HTERT RPE-1 (cell line): ENCODE data around the gene S100PBP.

Experiments used
- in situ Hi-C: fragments of 300-500 bp; cut with MboI; formaldehyde crosslinking; loops from 4 replicates; pipeline ENCODE4 v1.14.3; 2020; ENCODE audit warnings: low sequenced_read_pairs

Gene S100PBP

DNA sequence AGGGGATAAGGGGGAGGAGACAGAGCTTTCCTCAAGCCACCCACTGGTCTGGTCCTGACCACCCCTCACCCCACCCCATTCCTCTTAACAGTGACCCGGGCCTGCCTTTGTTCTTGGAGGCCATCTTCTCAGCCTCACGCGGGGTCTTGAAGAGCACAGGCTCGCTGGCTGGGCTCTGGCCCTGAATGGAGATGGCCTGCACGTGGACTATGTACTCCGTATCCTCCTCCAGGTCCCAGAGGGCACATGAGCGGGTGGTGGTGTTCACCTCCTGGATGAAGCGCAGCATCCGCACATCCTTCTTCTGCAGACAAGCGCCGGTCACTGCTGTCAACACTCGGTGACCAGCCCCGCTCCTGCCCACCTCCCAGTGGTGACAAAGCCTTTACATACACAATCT is 50.6 kb downstream of the S100PBP start:
- in situ Hi-C loops: no loop called here

DNA sequence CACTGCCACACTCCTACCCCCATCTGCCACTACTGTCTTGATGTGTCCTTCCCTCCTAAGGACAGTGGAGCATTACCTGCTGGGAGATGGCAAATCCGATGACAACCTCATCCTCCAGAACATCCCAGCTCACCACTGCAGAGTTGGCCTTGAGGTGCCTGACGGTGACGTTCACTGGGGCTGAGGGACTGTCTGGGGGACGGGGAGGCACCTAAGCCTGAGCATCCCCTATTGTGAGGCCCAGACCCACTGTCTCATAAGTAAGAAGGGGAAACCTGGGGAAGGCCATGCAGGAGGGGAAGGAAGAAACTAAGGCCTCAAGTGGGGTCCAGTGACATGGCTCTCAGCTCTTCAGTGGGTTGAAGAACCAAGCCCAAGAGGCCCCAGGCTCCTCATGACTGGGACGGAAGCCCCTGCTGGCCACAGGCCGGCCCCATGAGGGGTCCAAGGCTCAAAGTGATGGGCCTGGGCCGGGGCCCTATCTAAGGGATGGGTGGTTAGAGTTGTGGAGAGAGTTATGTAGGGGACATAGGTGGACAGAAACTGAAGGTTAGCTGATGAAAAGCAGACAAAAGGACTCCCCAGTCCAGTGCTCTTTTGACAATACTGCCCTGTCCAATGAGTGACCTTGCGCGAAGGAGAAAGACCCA is 51.5 kb downstream of the S100PBP start:
- in situ Hi-C loops: no loop called here

DNA sequence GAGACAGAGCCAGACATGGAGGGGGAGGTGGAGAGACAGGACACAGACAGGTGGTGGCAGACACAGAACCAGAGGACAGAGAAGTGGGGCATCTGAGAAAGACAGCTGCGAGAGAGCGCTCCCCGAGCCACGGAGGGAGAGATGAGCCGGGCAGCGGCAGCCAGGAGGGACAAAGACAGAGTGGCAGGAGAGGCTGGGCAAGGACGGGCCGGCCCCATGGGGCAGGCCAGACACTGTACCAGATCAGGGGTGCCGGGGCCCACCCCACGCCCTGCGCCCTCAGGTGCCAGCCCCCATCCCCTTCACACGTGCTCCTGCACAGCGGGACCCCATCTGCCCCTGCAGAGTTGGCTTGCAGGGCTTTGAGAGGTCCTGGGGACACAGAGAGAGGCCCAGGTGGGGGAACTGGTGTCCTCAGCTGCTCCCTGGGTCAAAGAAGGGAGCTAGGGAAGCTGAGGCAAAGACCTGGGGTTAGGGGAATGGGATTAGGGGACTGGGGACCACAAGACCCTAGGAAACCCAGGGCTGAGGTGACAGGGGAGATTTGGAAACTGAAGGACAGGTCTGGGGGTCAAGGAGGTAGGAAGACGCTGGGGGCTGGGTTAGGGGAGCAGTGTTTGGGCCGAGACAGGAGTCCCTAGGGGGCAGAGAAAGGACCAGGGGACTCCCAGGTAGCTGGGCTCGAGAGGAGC is 52.6 kb downstream of the S100PBP start:
- in situ Hi-C loops: no loop called here

DNA sequence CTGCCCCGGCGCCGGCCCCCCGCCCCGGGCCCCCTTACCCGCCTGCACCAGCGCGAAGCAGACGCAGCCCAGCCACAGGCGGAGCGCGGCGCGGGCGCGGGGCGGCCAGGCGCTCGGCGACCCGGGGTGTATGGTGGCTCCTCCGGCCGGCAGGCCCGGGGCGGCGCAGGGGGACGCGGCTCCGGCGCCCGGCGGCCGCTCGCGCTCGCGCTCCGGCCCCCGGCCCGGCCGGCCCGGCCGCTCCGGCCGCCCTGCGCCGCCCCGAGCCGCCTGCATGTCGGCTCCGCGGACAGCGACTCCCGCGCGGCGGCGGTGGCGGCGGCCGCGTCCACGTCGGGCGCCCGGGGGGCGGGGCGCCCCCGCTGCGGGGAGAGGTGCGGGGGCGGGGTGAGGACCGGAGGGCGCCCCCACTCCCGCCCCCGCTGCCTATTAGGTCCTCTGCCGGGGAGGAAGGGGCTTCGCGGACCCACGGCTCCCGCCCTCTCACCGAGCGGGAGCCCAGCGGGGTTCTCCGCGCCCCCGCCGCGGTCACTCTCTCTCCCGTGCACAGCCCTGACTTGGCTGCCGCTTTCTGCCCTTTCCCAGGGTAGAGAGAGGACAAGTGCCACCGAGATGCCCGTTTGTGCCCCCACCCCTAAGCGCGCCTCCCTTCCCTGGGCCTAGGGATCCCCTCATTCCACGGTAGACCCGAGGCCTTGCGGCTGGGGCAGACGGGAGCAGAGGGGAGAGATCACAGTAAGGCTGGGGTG is 53.3 kb downstream of the S100PBP start, which contains the start of gene FNDC5:
TSS of gene FNDC5 (minus strand) at position 298 of the 749 bp plus-strand sequence.
- in situ Hi-C loops: no loop called here

DNA sequence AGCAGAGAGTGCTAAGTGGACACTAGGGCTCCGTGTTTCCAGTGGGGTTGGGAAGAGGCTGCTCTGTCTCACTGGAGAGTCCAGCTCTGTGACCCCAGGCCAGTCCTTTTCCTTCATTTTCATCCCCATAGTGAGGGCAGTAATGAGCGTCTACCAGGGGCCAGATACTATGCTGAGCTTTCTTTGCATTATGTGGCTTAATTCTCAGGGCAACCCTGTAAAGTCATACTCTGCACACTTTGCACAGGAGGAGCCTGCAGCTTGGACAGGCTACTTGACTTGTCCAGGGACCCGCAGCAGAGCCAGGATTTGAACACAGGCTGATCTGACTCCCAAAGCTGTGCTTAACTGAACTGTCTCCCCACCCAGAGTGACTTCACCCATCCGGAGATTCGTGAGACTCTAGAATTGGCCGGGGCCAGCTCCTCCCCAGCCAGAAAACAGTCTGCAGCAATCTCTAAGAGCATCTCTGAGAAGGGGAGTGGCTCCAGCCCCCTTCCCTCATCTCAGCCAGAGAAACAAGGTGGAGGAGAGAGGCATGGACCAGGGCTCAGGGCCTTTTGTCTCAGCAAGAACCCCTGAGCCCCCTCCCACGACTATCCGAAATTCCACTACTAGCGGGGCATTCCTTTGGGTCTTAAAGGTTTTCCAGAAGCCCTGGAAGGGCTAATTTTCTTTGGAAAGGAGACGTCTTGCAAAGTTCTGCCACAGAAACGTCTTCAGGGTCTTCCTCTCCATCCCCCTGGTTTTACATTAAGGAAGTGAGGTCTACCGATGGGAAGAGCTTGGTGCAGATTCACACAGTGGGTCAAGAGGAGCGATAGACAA is 54.1 kb downstream of the S100PBP start:
- in situ Hi-C loops: no loop called here

DNA sequence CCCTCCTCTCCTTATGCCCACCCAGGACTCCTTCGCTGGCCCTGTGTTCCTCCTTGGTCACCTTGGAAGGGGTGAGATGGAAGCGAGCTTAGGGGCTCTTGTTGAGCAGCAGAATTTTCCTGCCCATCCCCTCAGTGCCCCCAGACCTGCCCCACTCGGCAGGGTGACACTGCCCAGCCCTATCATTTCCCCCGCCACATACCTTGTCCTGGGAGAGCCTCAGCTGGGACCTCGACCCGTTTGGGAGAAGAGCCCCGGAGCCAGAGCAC is 54.7 kb downstream of the S100PBP start:
- in situ Hi-C loops: no loop called here

DNA sequence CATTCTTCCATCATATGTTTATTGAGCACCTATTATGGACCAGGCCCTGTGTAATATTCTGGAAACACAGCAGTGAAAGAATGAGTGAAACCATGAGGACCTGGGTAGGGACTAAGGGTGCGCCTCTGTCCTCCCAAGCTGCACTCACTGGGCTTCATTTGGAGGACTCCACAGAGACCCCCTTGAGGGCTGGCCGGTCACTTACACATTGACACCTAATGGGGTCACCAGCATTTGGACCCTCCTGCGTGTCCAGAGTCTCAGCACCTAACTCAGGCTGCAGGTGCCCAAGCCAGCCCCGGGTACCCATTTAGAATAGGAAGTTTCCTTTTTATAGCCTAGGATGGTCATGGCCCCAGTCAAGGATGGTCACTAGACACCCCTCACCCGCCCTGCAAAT is 56.0 kb downstream of the S100PBP start:
- in situ Hi-C loops: no loop called here

DNA sequence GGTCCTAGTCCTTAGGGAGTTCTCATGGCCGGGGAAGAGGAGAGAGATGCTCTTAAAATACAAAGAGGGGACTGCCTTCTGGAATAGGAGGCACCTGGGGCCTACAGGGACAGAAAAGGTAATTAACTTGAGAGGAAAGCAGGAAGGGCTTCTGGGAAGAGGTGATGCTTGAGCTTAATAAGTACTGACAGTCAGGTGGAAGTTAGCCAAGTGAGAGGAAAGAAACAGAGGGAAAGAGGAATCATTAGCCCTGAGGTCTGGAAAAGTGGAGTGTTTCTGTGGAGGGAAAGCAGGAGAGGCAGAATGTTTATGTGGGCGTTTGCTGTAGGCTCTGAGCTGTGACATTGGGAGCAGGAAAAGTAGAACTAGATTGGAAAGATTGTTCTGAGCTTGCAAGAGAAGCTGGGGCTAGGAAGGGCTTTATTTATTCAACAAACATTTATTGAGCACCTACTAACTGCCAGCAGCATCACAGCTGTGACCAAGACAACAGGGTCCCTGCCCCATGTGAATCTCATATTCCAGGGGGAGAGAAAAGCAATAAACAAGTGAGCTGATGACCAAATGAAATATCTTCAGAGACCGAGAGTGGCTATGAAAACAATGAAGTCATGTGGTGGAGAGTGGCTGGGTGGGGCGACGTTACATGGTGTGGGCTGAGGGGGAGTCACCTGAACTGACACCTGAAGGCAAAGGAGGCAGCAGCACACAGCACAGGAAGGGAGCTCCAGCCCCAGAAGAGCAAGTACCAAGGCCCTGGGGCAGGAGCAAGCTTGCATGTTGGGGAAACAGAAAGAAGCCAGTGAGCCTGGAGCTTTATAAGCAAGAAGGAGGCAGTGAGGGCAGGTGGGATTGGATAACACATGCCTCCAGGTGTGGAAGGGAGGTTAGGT is 57.7 kb downstream of the S100PBP start:
- in situ Hi-C loops: no loop called here

DNA sequence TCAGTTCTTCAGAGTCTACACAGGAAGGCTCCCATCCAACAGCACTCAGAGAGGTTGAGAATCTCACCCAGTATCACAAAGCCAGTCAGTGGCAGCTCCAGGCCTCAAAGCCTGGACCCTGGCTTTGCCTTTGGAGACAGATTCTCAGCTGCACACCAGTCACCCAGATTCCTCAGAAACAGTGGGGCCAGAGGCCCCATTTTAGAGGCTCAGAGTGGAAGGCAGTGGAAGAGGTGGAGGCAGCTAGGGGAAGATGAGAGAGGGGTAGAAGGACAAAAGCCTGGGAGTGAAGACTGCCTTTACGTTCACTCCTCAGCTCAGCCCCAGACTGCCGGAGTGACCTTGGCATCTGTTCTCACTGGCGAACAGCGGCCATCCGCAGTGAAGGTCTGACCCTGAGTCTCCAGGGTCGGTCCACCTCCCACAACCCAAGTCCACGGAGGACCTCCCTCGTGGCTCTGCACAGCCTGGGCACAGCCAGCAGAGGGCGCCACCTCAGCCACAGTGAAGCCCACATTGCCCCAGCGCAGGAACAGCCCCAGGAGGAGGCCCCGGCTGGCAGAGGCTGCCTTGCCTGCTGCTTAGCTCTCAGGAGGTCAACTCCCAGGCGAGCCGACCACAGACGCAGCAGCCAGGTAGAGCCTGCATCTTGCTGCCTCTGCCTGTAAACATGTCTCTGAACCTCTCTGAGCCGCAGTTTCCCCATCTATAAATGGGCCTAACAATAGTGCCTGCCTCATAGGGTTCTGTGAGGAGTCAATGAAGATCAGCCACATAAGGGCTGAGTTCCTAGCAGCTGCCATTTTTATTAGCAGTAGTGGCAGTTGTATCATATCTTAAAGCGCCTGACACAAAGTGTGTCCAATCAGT is 59.1 kb downstream of the S100PBP start:
- in situ Hi-C loops: no loop called here

DNA sequence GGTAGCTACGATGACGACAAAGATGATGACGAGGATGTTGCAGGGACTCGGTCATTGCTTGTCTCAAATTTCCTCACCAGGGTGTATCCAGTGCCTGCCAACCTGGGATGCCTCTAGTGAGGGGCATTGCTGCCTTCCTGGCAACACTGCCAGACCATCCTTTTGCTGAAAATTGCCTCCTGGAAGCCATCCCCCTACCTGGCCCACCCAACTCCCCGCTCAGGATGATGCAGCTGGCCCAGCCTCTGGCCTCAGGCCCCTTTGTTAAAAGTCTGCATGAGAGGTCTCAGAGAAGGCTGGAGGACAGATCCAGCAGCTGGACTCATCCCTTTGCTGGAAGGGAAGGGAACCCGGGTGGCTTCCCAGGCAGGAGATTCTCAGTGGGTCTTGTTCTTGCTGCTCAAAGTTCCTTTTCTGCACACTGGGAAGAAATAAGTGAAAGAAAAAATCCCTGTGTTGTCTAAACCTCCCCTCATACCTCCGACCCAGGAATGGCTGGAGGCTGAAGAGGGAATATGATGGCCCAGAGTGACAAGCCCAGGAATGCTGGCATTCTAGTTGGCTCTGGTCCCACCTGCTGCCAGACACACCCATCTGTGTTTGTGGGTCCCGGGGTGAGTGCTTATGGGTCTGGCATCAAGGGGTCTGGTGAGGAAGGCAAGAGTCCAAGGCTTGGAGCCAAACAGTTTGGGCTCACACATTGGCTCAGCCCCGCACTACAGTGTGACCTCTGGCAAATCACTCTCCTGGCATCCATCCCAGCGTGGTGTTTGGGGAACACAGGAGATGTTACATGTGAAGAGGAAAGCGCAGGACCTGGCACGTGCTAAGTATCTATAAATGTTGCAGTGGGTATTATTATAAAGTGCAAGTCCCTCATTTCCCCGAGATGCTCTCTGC is 60.0 kb downstream of the S100PBP start:
- in situ Hi-C loops: no loop called here

DNA sequence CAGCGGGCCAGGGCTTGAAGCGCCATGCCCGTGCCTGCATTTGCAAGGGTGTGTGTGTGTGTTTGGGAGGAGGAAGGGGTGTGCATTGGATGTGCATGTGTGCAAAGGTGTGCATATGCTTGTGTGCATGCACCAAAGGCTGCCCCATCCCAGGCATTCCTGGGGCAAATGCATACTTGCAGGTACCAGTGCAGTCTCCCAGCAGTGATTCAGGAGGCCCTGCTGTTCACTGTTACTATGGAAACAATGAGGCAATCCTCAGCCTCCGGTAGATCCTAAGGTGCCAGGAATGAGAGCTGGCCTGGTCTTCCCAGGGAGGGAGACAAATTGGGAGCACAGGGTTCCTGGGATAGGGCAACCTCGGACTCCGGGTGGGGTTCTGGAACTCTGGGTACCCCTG is 60.7 kb downstream of the S100PBP start:
- in situ Hi-C loops: no loop called here

DNA sequence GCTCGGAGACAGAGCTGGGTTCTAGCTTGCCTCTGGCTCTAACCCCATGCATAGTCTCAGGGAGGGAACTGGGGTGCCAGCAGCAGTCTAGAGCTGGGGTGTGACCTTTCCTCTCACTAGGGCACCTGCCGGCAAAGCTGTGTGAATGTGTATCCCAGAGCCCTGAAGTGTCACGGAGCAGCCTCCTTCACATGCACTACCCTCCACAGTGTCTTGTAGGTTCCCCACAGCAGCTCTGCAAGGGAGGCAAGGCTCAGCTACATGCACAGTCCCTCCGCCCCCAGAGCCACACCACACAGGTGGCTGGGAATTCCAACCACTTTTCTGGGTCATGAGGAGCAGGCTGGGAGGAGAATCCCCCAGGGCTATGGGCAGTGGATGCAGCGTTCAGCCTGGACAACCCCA is 61.2 kb downstream of the S100PBP start:
- in situ Hi-C loops: no loop called here

DNA sequence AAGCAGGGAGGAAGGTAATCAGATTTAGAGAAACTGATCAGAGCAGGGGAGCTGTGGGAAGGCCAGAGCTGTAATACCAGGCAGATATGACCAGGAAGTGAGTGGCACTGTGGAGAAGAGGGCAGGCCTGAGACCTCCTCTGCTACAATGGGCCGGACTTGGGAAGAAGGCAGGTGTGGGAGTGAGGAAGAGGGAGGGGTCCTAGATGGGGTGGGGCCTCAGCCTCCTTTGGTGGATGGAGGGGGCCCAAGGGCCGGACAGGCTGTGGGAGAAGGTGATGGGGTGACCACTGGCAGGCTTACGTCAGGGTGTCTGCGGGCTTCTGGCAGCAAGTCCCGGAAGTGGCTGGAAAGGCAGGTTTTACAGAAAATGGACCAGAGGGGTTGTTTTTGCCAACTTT is 63.8 kb downstream of the S100PBP start:
- in situ Hi-C loops: no loop called here

DNA sequence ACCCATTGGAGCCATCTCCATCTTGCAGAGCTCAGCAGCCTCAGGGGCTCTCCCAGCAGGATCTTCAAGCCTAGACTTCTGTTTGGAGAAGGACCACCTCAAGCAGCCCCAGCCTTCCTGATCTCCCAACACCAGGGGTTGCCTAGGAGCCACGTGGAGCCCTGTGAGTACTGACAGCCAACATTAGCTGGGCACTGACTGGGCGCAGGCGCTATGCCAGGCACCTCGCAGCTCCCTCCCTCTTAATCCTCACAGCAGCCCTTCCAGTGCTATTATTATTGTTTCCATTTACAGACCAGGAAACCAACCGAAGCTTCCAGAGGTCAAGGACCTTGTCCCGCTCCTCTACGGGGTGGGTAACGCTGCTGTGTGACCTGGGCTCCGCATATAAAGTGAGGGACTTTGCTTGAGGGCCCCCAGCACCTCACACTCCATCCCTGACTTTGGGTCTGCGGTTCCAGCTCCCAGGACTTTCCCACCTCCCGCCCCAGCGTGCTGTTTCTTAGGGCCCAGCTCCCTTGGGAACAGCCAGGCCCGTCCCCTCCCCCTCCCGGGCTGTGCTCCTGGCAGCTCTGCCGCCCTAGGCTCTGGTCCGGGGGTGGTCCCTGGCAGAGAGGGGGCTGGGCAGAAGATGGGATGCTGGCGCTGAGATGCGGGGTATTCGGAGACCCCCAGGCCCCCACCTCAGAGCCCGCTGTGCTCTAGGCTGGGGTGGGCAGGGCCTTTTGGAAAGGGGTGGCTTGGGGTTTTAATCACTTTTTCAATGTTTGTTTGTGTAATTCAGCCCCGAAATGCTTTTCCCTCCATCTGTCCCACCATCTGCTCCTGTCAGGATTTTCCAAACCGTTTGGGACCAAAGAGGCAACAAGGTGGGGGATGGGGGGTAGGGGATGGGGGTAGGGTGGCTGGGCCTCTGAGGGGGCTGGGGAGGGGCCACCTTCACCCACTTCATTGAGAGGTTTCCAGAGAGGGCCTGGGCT is 64.7 kb downstream of the S100PBP start:
- in situ Hi-C loops: no loop called here

DNA sequence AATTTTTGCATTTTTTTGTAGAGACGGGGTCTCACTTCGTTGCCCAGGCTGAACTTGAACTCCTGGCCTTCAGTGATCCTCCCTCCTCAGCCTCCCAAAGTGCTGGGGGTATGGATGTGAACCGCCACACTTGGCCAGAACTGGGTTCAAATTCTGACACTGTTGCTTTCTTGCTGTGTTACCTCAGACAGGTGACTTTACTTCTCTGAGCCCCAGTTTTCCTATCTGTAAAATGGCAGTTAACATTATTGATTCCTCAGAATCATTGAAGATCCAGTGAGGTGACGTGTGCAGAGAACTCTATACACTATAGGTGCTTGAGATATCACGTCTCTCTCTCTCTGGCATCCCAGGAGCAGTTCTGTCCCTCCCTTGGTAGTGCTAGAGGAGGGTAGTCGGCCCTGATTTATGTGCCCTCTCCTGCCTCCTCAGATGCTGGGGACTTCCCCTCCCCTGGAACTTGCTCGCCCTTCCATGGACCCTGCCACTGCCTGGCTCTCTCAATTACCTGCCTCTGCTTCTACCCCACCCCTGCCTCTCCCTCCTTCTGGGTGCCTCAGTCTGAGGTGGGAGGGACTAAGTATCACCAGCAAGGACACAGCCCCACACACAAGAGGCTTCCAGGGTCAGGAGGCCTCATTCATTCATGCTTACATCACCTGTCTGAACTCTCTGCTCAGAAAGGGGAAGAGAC is 66.0 kb downstream of the S100PBP start:
- in situ Hi-C loops: no loop called here

DNA sequence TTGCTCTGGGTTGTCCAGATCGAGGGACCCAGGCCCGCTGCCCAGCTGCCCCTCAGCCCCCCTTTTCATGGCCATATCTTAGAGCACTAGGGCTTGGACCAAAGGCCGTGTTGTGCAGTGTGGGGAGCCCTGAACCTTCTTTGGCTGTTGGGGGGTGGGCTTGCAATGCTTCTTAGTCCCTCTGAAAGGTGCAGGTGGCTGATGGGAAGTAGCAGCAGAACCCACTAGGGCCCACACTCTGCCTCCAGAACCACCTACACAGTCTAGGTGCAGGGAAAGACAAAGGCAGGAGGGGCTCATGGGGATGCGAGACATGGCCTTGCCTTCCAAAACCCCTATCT is 66.5 kb downstream of the S100PBP start:
- in situ Hi-C loops: no loop called here

DNA sequence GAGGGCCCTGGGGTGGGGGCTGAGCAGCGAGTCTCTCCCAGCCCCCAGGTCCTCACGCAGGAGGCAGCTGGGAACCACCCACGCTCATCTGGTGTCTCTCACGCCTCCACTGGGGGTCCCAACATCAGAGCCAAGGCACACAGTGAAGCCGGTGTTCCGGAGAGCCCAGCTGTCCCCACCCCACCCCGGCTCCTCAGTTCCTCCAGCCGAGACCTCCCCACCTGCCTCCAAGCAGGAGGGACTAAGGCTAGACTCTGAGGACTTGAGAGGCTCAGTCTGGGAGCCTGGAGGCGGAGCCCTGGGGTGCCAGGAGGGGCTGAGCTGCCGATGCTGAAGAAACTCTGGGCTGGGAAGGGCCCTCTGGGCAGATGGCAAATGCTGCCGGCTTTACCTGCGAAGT is 67.3 kb downstream of the S100PBP start:
- in situ Hi-C loops: no loop called here
